OCI-LY3 (cell line): ENCODE results near the gene TBRG4.

Experiments
- EZH2phosphoT487 ChIP-seq: fragments of 200-600 bp; shearing (Covaris generic); IDR thresholded peaks from 2 replicates; pipeline ENCODE4 v1.6.1; 2018; ENCODE audit warnings: antibody characterized with exemption, mixed run types, low read depth
- TF ChIP-seq, protein P1 (sequence below): fragments of 200-600, 300-600 bp; sonication (generic); IDR thresholded peaks from 2 replicates; pipeline ENCODE4 v1.5.1; 2014; ENCODE audit warnings: antibody characterized with exemption, low read length, low read depth

DNA sequence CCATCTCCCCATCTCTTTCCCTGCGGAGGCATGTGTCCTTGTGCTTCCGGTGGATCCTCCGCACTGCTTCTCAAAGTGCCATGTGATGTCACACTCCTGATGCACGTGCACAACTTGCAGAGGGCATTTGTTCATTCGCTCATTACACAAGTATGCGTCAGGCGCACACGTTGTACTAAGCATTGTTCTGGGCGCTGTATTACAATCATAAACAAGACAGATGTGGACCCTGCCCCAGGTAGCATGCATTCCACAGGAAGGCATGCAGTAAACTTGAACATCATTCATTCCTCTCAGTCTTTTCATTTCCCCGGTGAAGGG, 37.1 kb upstream of the TBRG4 start:
- TF ChIP-seq, protein P1, sequence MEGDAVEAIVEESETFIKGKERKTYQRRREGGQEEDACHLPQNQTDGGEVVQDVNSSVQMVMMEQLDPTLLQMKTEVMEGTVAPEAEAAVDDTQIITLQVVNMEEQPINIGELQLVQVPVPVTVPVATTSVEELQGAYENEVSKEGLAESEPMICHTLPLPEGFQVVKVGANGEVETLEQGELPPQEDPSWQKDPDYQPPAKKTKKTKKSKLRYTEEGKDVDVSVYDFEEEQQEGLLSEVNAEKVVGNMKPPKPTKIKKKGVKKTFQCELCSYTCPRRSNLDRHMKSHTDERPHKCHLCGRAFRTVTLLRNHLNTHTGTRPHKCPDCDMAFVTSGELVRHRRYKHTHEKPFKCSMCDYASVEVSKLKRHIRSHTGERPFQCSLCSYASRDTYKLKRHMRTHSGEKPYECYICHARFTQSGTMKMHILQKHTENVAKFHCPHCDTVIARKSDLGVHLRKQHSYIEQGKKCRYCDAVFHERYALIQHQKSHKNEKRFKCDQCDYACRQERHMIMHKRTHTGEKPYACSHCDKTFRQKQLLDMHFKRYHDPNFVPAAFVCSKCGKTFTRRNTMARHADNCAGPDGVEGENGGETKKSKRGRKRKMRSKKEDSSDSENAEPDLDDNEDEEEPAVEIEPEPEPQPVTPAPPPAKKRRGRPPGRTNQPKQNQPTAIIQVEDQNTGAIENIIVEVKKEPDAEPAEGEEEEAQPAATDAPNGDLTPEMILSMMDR: no peak
- TF ChIP-seq EZH2phosphoT487: no peak
